PFSK-1 (cell line): ENCODE data around the gene TUBGCP3.

ENCODE experiments used
- FOXP2 ChIP-seq: optimal IDR thresholded peaks from 2 replicates; pipeline ENCODE3; 2011; ENCODE audit warnings: borderline replicate concordance, control low read depth, inconsistent platforms; ENCODE audit not compliant: insufficient read depth; ENCODE audit errors: extremely low read length, extremely low read depth
- POLR2AphosphoS5 ChIP-seq: IDR thresholded peaks from 2 replicates; pipeline ENCODE4 v1.6.1; 2012; ENCODE audit warnings: low read depth, mild to moderate bottlenecking, control low read depth, low read length, moderate library complexity
- REST ChIP-seq, 2 experiments: IDR thresholded peaks; 2 replicates each; pipeline versions ENCODE4 v1.6.1 to v1.8.0; 2011 to 2012; ENCODE audit warnings: low read depth in 2 of 2, low read length in 2 of 2, control low read depth in 1 of 2, inconsistent platforms in 1 of 2, mild to moderate bottlenecking in 1 of 2, moderate library complexity in 1 of 2; ENCODE audit not compliant: insufficient read depth in 1 of 2
- SIN3A ChIP-seq: IDR thresholded peaks from 2 replicates; pipeline ENCODE4 v1.6.1; 2012; ENCODE audit warnings: mild to moderate bottlenecking, low read length, moderate library complexity, borderline replicate concordance; ENCODE audit not compliant: insufficient read depth
- TAF1 ChIP-seq: IDR thresholded peaks from 2 replicates; pipeline ENCODE4 v1.6.1; 2012; ENCODE audit warnings: low read length, control low read depth, borderline replicate concordance; ENCODE audit not compliant: insufficient read depth

The TUBGCP3 gene

GRCh38 chr13:112525356-112525945, 62.5 kb downstream of the TUBGCP3 start:
- TF ChIP-seq FOXP2 = no peak
- TF ChIP-seq TAF1 = no peak
- no peak for TF ChIP-seq POLR2AphosphoS5
- TF ChIP-seq SIN3A = no peak

GRCh38 chr13:112522578-112522977, 65.4 kb downstream of the TUBGCP3 start:
- no peak for TF ChIP-seq FOXP2
- TF ChIP-seq REST (IDR thresholded peaks at IDR 0.05; ENCODE audit: insufficient read depth in 1 of 2, low read depth in 2 of 2, low read length in 2 of 2) = no peak
- no peak for TF ChIP-seq SIN3A
- TF ChIP-seq TAF1 = no peak
- TF ChIP-seq POLR2AphosphoS5 = no peak

- TF ChIP-seq SIN3A = no peak
- TF ChIP-seq POLR2AphosphoS5 = no peak
- no peak for TF ChIP-seq FOXP2
- TF ChIP-seq TAF1 = no peak
- TF ChIP-seq REST (IDR thresholded peaks at IDR 0.05; ENCODE audit: insufficient read depth in 1 of 2, low read depth in 2 of 2, low read length in 2 of 2) = no peak
These were observed 66.8 kb downstream of the TUBGCP3 start for GRCh38 chr13:112521073-112521685.

- TF ChIP-seq SIN3A = no peak
- TF ChIP-seq TAF1 = no peak
- no peak for TF ChIP-seq REST (IDR thresholded peaks at IDR 0.05; ENCODE audit: insufficient read depth in 1 of 2, low read depth in 2 of 2, low read length in 2 of 2)
- no peak for TF ChIP-seq FOXP2
- no peak for TF ChIP-seq POLR2AphosphoS5
These were observed 68.4 kb downstream of the TUBGCP3 start for GRCh38 chr13:112519517-112520060.

- TF ChIP-seq SIN3A = no peak
- TF ChIP-seq POLR2AphosphoS5 = no peak
- TF ChIP-seq REST (IDR thresholded peaks at IDR 0.05; ENCODE audit: insufficient read depth in 1 of 2, low read depth in 2 of 2, low read length in 2 of 2) = no peak
- no peak for TF ChIP-seq FOXP2
- TF ChIP-seq TAF1 = no peak
These were observed 71.7 kb downstream of the TUBGCP3 start for GRCh38 chr13:112516218-112516617.
